Activated CD8-positive, alpha-beta memory T cell treated with anti-CD3 and anti-CD28 coated beads for 36 hours (primary cell): ENCODE data around the gene MAFG. TPM values are rescaled to one million over a fixed set of nuclear protein-coding genes. Genes with fewer than 3 reads are reported as not detected.
"Not testable (repeated sequence)": the region's sequence is repeated elsewhere in the genome, so short reads cannot be mapped to it uniquely, and the experiment has no call there.

ENCODE experiments used
- CTCF ChIA-PET: fragments of 350-600 bp; sonication (Branson Sonifier 250); formaldehyde crosslinking; loops from one replicate; lab custom pipeline; 2021; ENCODE audit warnings: antibody characterized with exemption; lab: Charles Lee
- POLR2A ChIA-PET: fragments of 350-600 bp; sonication (Branson Sonifier 250); formaldehyde crosslinking; loops from one replicate; lab custom pipeline; 2021; ENCODE audit warnings: antibody characterized with exemption; lab: Charles Lee
- total RNA-seq, 2 experiments: library from RNA; stranded (reverse); gene quantifications; one replicate each; pipeline ENCODE4 v1.2.3, GENCODE V29; 2021

Gene MAFG
- total RNA-seq, 2 experiments from 2014 or later = 28.2 to 29.7 TPM

DNA sequence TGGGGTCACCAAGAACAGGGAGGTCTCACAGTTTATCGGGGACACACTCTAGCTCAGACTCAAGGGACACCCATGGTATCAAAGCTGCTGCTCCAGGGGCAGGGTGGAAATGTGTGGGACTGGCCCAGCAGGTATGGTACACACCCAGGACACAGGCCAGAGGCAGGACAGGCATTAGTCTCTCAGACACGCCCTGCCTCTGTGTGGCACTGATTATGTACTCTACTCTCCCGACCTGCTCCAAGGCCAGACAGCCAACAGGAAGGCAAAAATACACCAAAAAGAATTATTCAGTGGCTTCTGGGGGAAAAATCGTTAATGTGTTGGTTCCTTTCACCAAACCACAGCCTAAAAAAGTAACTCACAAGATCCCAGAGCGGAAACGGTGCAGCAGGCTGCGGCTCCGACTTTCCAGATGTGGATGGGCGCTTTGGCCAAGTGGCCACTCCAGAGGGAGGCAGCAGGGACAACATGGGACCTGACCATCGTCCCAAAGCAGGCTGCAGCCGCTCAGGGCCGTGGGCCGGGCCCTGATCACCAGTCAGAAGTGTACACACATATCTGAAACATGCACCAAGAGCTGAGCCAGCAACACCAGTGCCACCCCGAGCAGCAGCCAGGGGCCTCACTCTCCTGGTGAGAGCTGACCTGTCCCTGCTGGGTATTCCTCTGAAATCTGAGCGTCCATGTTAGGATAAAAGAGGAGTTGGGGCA, 8.5 kb downstream of the MAFG start:
- ChIA-PET POLR2A (no interaction called here), CTCF (no interaction called here)

DNA sequence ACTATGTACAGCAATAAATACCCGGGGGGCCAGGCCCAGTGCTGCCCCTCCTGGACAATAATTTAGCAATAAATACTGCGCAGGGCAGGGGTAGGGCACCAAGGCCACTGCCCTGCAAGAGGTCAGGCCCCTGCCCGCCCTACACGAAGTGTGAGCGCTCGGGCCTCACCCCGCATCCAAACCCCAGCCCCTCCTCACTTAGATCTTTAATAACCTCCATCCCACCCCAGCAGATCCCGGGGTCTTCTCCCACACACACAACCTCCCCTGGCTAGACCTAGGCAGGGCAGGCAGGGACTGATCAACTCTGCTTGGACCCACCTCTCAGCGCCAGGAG, 9.2 kb downstream of the MAFG start:
- CTCF ChIA-PET, POLR2A ChIA-PET: not testable (repeated sequence)

DNA sequence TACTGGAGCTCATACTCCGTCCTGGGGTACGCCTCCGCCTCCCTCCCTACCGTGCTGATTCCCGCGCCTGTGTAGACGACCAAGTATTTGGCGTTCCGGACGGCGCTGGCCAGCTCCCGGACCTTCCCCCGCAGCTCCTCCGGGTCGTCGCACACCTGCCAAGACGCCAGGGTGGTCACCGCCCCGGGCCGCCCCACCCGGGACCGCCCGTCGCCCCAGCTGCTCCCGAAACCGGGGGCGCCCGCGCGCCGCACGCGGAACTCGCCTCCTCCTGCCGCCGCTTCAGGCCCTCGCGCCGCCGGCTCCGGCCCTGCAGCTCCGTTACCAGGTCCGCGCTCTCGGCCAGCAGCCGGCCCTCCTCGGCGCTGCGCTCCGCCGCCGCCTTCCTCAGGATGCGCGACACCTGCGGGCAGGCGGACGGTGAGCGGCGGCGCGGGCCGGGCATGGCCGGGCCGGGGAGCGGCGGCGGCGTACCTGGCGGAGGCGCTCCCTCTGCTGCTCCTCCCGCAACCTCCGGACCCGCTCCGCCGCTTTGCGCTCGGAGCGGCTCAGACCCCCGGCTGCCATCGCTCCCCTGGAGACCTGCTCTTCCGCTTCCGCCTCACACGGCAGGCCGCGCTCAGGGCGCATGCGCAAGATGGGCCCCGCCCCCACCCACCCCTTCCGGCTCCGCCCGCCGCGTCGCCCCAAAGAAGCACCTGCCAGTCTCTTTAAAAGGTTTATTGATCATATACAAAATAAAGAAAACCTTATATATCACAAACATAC, 9.8 kb downstream of the MAFG start, which contains the start of gene SIRT7:
Gene SIRT7 (minus strand): TSS at position 612 of the 768 bp plus-strand sequence. CDS start 45 bp downstream, at position 567.
- POLR2A ChIA-PET = interaction anchor here (0.8 to 1.4 kb wide), 2 partner anchors 9 to 26 kb away, joined by 5 read pairs; no protein-coding TSS in a partner anchor
- CTCF ChIA-PET = interaction anchor here (0.9 to 1.3 kb wide), 4 partner anchors 8 to 42 kb away, joined by 3 to 6 read pairs (median 4); partner anchors contain the start of gene MAFG

DNA sequence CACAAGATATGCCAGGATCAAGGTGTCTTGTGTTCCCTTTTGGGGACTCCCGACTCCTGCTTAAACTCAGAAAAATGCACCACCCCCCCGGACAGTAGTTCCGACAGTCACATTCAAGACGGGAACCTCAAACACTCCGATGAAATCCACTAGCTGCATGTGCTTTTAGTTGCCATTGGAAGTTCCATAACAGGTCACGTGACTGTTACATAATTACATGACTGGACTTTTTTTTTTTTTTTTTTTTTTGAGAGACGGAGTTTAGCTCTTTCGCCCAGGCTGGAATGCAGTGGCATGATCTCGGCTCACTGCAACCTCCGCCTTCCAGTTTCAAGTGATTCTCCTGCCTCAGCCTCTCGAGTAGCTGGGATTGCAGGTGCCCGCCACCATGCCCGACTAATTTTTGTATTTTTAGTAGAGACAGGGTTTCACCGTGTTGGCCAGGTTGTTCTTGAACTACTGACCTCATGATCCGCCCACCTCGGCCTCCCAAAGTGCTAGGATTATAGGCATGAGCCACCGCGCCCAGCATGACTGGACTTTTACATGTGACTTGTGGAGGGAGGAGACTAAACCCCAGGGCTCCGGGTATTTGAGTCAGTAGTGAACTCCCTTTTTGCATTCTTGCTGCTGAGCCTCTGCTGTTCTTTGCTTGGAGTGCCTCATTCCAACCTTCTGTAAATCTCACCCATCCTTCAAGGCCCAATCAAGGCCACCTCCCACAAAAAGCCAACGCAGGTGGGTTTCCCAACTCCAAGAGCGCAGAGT, 11.1 kb downstream of the MAFG start:
- ChIA-PET POLR2A (interaction anchor here (0.6 to 1.4 kb wide), 3 partner anchors 10 to 252 kb away, joined by 4 to 7 read pairs (median 5); no protein-coding TSS in a partner anchor), CTCF (interaction anchor here (1.2 to 1.3 kb wide), 2 partner anchors 9 to 44 kb away, joined by 4 read pairs; no protein-coding TSS in a partner anchor)

DNA sequence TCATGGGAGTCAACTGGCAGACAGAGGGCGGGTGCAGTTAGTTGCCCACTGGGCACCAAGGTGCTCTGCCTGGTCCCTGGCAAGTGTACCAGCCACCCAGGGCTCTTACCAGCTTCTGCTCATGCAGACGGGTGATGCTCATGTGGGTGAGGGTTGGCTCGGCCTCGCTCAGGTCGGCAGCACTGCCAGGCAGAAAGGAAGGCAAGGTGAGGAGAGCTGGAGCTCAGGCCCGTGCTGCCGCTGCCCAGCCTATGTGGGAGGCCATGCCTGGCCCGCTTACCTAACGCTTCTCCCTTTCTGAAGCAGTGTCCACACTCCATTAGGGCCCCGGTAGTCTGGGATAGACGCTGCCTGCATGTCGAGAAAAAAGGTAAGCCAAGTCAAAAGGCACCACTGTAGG, 12.2 kb downstream of the MAFG start:
- CTCF ChIA-PET = no interaction called here
- POLR2A ChIA-PET = no interaction called here

DNA sequence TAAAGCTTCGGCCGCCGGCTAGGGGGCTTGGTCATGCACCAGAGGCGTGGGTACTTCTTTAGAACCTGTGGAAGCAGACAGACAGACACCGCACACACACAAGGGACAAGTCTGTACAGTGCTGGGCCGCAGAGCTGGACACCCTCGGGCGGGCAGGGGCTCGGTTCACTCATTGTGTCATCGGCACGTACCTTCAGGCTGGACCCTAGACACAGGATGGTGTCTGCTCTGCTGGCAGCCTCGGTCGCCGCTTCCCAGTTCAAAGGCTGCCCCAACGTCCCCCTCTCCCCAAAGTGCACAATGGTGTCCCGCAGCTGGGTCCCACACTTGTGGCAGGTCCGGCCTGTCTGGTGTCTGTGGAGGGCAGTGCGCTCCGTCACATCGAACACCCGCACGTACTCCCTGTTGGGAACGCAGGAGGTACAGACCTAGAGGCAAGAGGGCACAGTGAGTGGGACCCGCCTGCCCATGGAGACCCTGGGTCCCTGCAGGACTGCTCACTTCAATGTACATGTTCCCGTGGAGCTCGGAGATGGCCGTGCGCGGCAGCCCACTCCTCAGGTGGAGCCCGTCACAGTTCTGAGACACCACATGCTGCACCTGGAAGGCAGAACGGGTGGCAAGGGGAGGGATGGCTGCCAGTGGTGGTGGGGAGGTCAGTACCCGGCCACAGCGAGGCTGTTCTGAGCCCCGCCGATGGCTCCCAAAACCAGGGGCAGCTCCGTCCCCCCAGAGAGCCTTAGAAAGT, 13.3 kb downstream of the MAFG start:
- POLR2A ChIA-PET = interaction anchor here (0.5 kb wide), 1 partner anchor 56 kb away, joined by 3 read pairs; no protein-coding TSS in a partner anchor
- CTCF ChIA-PET = no interaction called here

DNA sequence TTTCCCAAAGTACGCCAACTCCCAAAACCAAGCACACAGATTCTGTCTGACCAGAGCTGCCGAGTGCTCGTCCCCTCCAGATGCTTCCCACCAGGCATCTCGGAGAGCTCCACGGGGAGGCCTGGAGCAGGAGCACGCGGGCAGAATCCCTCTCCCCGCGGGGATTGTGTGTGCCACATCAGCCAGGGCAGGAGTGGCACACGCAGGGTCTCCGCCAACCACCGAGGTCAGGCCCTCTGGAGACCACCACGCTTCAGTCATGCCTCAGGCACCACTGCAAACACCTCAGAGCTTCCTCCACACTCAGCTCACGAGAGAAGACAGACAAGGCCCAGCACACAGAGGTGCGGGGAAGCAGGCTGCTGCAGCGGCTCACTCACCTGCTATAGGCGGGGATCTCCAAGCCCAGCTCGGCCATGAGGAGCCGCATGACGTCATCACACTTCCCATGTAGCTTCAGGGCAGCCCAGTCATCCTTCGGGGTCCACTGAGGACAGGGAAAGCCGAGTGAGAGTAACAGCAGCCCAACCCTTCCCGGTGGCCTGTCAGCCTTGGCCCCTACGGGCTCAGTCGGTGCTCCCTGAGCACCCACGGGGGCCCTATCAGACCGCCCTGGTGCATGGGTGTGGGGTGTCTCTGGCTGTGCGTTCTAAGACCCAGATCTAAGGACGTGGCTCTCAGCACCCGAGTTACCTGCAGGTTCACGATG, 14.0 kb downstream of the MAFG start:
- ChIA-PET CTCF (no interaction called here), POLR2A (interaction anchor here (0.9 kb wide), 1 partner anchor 13 kb away, joined by 5 read pairs; no protein-coding TSS in a partner anchor)

DNA sequence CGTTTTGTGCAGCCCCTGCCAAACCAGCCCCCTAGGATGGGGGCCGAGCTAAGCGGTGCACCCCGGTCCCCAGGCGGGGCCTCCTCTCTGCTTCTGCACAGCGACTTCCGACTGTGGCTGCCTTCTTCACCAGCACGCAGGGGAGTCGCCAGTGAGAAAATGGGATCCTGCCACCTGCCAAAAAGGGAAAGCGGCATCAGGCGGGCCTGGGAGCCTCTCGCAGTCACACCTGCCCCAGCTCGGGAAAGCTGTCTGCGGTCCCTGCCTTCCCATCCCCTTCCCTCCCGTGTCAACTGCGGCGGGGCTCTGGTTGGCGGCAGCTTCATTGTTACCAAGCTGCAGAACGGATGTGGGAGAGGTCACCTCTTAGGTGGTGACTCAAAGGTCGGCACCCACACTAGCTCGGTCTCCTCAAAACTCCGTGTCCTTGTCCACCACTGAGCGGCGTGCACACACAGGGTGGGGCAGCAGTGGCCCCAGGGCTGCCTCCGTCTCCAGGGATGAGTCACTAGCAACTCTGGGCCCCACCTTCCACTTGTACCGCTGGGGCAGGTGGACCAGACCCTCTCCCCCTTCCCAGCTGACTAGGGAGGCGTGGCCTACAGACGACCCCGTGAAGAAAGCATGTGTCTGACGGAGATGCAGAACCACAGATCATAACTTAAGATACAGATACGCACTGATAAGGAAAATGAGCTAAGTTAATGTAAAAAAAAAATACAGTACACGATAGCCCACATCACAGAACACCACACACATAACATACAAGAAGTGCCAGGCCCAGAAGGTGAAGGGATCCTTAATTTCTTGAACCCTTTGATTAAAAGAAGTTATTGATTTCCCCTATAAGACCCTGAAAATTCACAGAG, 14.9 kb downstream of the MAFG start:
- POLR2A ChIA-PET = interaction anchor here (0.9 kb wide), 1 partner anchor 14 kb away, joined by 5 read pairs; no protein-coding TSS in a partner anchor
- CTCF ChIA-PET = no interaction called here

DNA sequence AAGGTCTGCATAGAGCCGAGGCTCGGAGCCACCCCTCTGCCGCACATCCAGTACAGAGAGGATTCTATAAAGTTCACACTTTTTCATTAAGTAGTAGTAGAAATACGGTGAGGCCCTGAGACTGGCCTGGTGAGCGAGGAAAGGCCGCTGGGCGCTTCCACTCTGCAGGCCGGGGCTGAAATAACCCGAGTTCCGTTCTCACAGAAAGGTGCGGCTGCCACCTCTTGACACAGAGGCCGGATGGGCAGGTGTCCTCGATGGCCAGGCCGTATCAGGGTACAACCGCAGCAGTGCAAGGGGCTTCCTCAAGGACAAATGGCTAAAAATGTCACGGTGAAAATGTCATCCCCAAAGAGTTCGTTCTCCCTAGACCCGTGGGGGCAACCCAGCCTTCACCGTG, 15.6 kb downstream of the MAFG start:
- POLR2A ChIA-PET = no interaction called here
- CTCF ChIA-PET = no interaction called here

DNA sequence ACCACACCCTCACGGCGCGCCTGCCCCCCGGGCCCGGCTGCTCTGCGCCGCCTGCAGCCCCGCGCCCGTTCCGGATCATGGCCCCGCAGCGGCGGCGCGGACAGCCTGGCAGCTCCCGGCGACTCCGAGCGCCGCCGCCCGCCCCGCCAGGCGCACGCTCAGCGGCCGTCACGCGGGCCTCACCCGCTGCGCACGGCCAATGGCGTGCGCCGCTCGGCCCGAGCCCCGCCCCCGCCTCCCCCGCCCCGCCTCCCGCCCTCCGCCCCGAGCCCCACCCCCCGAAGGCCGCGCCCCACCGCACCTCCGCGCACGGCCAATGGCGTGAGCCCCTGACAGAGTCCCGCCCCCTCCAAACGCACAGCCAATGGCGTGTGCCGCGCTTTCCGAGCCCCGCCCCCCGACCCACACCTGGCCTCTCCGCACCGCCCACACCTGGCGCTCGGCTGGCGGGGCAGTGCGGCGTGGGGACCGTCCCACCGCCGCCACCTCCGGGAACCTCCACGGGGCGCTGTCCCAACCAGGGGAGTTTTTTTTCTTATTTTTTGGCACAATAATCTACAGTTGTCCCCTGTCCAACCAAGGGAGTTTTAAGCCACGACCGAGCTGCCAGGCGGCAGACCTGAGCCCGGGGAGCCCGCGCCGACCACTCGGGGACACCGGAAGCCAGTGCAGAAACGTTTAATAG, 16.1 kb downstream of the MAFG start, which contains the start of gene PCYT2:
Gene PCYT2 (minus strand): TSS at position 123 of the 685 bp plus-strand sequence. CDS start 44 bp downstream, at position 79.
- CTCF ChIA-PET = no interaction called here
- POLR2A ChIA-PET = no interaction called here

DNA sequence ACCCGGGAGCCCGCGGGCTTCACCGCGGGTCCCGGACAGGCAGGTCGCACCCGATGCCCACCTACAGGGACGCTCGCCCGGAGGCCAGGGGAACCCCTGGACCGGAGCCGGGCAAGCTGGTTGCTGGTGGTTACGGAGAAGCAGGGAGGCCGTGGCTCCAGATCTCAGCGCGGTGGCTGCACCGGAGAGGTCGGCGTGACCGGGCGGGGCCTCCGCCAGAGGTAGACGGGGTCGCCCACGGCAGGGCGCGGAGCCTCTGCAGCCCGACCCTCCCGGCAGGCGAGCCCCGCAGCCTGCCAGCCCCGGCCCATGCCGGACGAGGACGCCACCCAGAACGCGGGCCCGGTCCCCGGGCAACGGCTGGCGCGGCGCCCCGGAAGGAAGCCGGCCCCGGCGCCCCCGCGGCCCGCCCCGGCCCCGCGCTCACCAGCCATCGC, 16.7 kb downstream of the MAFG start:
- POLR2A ChIA-PET = no interaction called here

DNA sequence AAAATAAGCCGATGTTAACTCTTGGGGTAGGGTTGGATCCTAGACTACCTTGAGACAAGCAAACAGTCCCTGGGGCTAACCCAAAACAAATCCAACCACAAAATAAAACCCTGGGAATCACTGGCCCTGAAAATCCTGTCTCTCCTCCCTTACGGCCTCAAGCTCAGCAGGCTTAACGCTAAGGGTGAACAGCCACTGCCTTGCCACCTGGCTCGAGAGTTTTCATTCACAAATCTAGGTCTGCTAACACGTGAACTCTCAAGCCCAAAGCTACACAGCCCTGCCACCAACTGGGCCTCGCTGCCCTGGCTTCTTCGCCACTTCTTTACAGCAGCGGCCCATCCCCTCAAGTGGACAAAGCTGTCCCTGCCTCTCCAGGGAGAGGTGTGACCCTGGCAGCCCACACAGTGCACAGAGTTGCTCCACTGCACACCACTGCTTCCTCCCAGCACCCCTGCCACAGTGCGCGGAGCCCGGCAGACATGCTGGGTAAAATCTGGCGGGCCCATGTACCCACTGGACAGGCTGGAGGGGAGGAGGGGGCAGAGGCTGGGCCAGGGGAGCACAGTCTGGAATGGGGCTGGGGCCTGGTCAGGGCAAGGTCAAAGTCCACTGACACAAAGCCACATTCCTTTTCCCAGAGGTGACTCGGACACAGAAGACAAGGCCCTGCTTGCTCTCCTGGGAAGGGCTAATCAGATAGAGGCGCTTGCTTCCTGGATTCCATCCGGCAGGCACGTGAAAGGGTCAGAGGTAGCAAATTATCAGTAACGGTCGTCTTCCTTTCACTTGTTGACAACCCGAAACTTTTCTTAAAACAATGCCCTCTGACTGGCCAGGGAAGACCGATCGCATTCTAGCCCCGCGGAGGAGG, 17.3 kb downstream of the MAFG start:
- POLR2A ChIA-PET = interaction anchor here (1.4 kb wide), 1 partner anchor 16 kb away, joined by 4 read pairs; no protein-coding TSS in a partner anchor
- CTCF ChIA-PET = no interaction called here

More for the DNA sequence above, 16.7 kb downstream of the MAFG start:
- CTCF ChIA-PET = no interaction called here

DNA sequence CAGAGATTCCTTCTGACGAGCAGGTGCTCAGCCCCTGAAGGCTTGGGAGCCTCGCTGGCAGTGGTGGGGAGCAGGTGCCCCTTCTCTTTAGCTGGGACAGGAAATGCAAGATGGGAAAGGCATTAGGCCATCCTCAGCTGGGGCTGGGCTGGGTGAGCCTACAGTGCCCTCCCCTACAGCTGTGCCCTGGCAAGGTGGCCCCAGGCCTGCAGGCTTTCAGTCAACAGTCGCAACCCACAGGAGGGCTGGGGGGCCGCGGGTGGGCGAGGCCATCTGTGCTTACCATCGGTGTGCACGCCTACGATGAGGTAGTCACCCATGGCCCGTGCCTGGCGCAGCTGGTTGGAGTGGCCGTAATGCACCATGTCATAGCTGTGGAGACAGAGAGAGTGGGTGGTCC, 18.3 kb downstream of the MAFG start:
- CTCF ChIA-PET = interaction anchor here (0.7 kb wide), 1 partner anchor 13 kb away, joined by 3 read pairs; no protein-coding TSS in a partner anchor

DNA sequence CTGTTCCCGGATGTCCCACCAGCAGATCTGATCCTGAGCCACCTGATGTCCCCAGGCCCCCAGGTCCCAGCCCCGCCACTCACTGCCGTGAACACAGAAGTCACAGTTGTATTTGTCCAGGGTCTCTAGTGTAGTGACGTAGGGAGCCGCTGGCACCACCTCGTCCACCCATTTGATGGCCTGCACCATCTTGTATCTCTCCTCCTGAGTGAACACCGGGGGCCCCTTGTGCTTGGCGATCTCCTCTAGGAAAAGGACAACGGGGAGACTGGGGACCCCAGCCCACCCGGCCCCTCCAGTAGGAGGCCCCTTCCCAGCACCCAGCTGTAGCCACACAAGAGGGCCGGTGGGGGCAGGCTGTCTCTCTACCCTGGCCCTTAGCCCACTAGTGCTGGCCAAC, 18.7 kb downstream of the MAFG start:
- POLR2A ChIA-PET = interaction anchor here (1.4 kb wide), 1 partner anchor 18 kb away, joined by 4 read pairs; no protein-coding TSS in a partner anchor

More for the DNA sequence above, 18.3 kb downstream of the MAFG start:
- POLR2A ChIA-PET = interaction anchor here (1.4 kb wide), 1 partner anchor 17 kb away, joined by 4 read pairs; no protein-coding TSS in a partner anchor

More for the DNA sequence above, 18.7 kb downstream of the MAFG start:
- CTCF ChIA-PET = no interaction called here
